AG04450 (cell line): ENCODE measurements around the gene TRMT2A. TPM values are rescaled to one million over a fixed set of nuclear protein-coding genes. Genes with fewer than 3 reads are reported as not detected.

ENCODE experiments used
- CTCF ChIA-PET: fragments of 300-600, 350-600 bp; formaldehyde crosslinking; extraction: SDS; loops from one replicate; lab custom pipeline; 2022; ENCODE audit warnings: antibody characterized with exemption, inconsistent platforms; lab: Charles Lee
- POLR2A ChIA-PET: fragments of 350-600 bp; formaldehyde crosslinking; extraction: SDS; loops from one replicate; lab custom pipeline; 2021; ENCODE audit warnings: antibody characterized with exemption, inconsistent platforms; lab: Yijun Ruan, JAX
- DNase-seq: peaks from one replicate; pipeline ENCODE4 v3.0.0-alpha.2; 2011; ENCODE audit warnings: low read depth, low spot score
- H3K27ac ChIP-seq: one replicate; pipeline ENCODE4 v1.5.1; 2012; ENCODE audit warnings: low read depth, low read length, control low read depth
- H3K27me3 ChIP-seq: one replicate; pipeline ENCODE4 v1.6.0; 2012; ENCODE audit warnings: low read length; ENCODE audit not compliant: control insufficient read depth, insufficient read depth
- H3K4me3 ChIP-seq: 2 replicates; pipeline ENCODE4 v1.5.1; 2011; ENCODE audit warnings: mild to moderate bottlenecking, low read depth, low read length, control low read depth
- H3K9me3 ChIP-seq: 2 replicates; pipeline ENCODE4 v1.5.1; 2012; ENCODE audit warnings: low read length; ENCODE audit not compliant: control insufficient read depth, insufficient read depth
- CTCF ChIP-seq: IDR thresholded peaks from 2 replicates; pipeline ENCODE4 v1.5.1; 2011; ENCODE audit warnings: low read depth, low read length, control low read depth, inconsistent platforms
- polyA plus RNA-seq: library from polyadenylated mRNA; depleted of rRNA; stranded (reverse); fragments of >200 nt; gene quantifications from 2 replicates; pipeline ENCODE4 v1.2.3, GENCODE V29; 2011

Gene TRMT2A
- polyA plus RNA-seq, 1 experiment = 15.6 TPM

GRCh38 chr22:20080445-20080775, 36.6 kb downstream of the TRMT2A start:
- Histone ChIP-seq H3K4me3 (peak overlapping the region; percentile 85), H3K9me3 (no peaks in the 10 kb centered on the region; the same call in 1 of the 2 replicates), H3K27ac (peak overlapping the region; percentile 86), H3K27me3 (no peaks in the 10 kb centered on the region)
- POLR2A ChIA-PET = interaction anchor here (1.3 kb wide), 1 partner anchor 10 kb away, joined by 3 read pairs; no protein-coding TSS in a partner anchor
- DNase-seq = no peak
- no peak for TF ChIP-seq CTCF
- CTCF ChIA-PET = no interaction called here

- Histone ChIP-seq H3K4me3 (peak within 1 kb of the TSS; percentile 85), H3K27me3 (no peaks in the 10 kb centered on the region), H3K9me3 (no peaks in the 10 kb centered on the region; the same call in 1 of the 2 replicates), H3K27ac (peak within 1 kb of the TSS; percentile 86)
- ChIA-PET POLR2A (interaction anchor here (0.6 kb wide), 2 partner anchors 31 to 37 kb away, joined by 3 read pairs; partner anchors contain the start of gene TRMT2A), CTCF (no interaction called here)
- DNase-seq = peak; percentile 78
- TF ChIP-seq CTCF = no peak
Measured at GRCh38 chr22:20079745-20080444, 37.1 kb downstream of the TRMT2A start, which contains the start of gene DGCR8. TSS of gene DGCR8 (plus strand) at chr22:20080241. CDS start at chr22:20085964, 5,723 bp downstream.

- Histone ChIP-seq H3K27me3 (no peaks in the 10 kb centered on the region), H3K4me3 (no peak overlapping the region), H3K27ac (no peak overlapping the region), H3K9me3 (no peaks in the 10 kb centered on the region; the same call in 1 of the 2 replicates)
- ChIA-PET CTCF (no interaction called here), POLR2A (interaction anchor here (0.7 kb wide), 1 partner anchor 108 kb away, joined by 4 read pairs; no protein-coding TSS in a partner anchor)
- TF ChIP-seq CTCF = no peak
- DNase-seq = no peak
Measured at GRCh38 chr22:20076627-20077172, 40.3 kb downstream of the TRMT2A start.

GRCh38 chr22:20071524-20071972, 45.5 kb downstream of the TRMT2A start:
- CTCF ChIA-PET = no interaction called here
- POLR2A ChIA-PET = interaction anchor here (0.7 kb wide), 1 partner anchor 17 kb away, joined by 6 read pairs; no protein-coding TSS in a partner anchor
- TF ChIP-seq CTCF = no peak

More at GRCh38 chr22:20071524-20071972, 45.5 kb downstream of the TRMT2A start:
- H3K27ac ChIP-seq = no peak overlapping the region
- no peaks in the 10 kb centered on the region for H3K9me3 ChIP-seq
- no peak for DNase-seq
- H3K27me3 ChIP-seq = no peaks in the 10 kb centered on the region
- no peak overlapping the region for H3K4me3 ChIP-seq
